HepG2 (cell line): Measurements from ENCODE around the gene CEBPG. TPM values are rescaled to one million over a fixed set of nuclear protein-coding genes. Genes with fewer than 3 reads are reported as not detected.
A peak's percentile ranks its signal among the peaks of the same experiment; 100 is the strongest.

ENCODE experiments used
- ARID2 ChIP-seq: sonication (generic); formaldehyde crosslinking; IDR thresholded peaks from 2 replicates; pipeline ENCODE4 v1.8.1; 2022; ENCODE audit warnings: mild to moderate bottlenecking, missing genetic modification reagents, borderline replicate concordance
- ASH2L ChIP-seq: fragments of 300-600, 200-600 bp; sonication (generic); IDR thresholded peaks from 2 replicates; pipeline ENCODE4 v1.7.0; 2017; ENCODE audit warnings: low read depth, mild to moderate bottlenecking, moderate library complexity, mixed read lengths, low read length; ENCODE audit not compliant: insufficient read length
- CENPX ChIP-seq: sonication (generic); formaldehyde crosslinking; IDR thresholded peaks from 2 replicates; pipeline ENCODE4 v1.9.0; 2021; ENCODE audit warnings: mild to moderate bottlenecking, missing genetic modification reagents, moderate library complexity
- DPF2 ChIP-seq: sonication (generic); formaldehyde crosslinking; IDR thresholded peaks from 2 replicates; pipeline ENCODE4 v1.4.0; 2020; ENCODE audit warnings: mild to moderate bottlenecking, low read depth, missing genetic modification reagents, borderline replicate concordance
- HDAC1 ChIP-seq: sonication (generic); formaldehyde crosslinking; IDR thresholded peaks from 2 replicates; pipeline ENCODE4 v1.5.1; 2020; ENCODE audit warnings: mild to moderate bottlenecking, missing genetic modification reagents
- HMGA1 ChIP-seq: sonication (generic); formaldehyde crosslinking; conservative IDR thresholded peaks from 2 replicates; pipeline ENCODE4 v1.4.0; 2020; ENCODE audit warnings: missing genetic modification reagents
- HOXA5 ChIP-seq: sonication (generic); formaldehyde crosslinking; IDR thresholded peaks from 2 replicates; pipeline ENCODE4 v1.4.0; 2020; ENCODE audit warnings: missing genetic modification reagents
- JUNB ChIP-seq: sonication (generic); formaldehyde crosslinking; IDR thresholded peaks from 2 replicates; pipeline ENCODE4 v1.8.0; 2022; ENCODE audit warnings: missing genetic modification reagents, mild to moderate bottlenecking, borderline replicate concordance
- MIXL1 ChIP-seq: IDR thresholded peaks from 2 replicates; pipeline ENCODE4 v1.6.1; 2016
- PPARG ChIP-seq: conservative IDR thresholded peaks from 2 replicates; pipeline ENCODE4 v1.6.1; 2016; ENCODE audit warnings: missing biosample characterization, missing genetic modification reagents
- PTBP1 ChIP-seq: fragments of 200-400 bp; formaldehyde crosslinking; IDR thresholded peaks from 2 replicates; pipeline ENCODE4 v1.6.1; 2018; ENCODE audit warnings: low read length, low read depth; ENCODE audit not compliant: poor library complexity, severe bottlenecking
- STAT5B ChIP-seq: sonication (generic); formaldehyde crosslinking; IDR thresholded peaks from 2 replicates; pipeline ENCODE4 v1.4.0; 2020; ENCODE audit warnings: missing genetic modification reagents
- ZFP36 ChIP-seq: fragments of 150-350 bp; IDR thresholded peaks from 2 replicates; pipeline ENCODE4 v1.6.1; 2018; ENCODE audit warnings: borderline replicate concordance, low read length, low read depth; ENCODE audit not compliant: partially characterized antibody
- ZMYM3 ChIP-seq: sonication (generic); formaldehyde crosslinking; IDR thresholded peaks from 2 replicates; pipeline ENCODE4 v1.5.1; 2020; ENCODE audit warnings: mild to moderate bottlenecking, missing genetic modification reagents
- ZMYM4 ChIP-seq: sonication (generic); formaldehyde crosslinking; IDR thresholded peaks from 2 replicates; pipeline ENCODE4 v1.8.1; 2023; ENCODE audit warnings: mild to moderate bottlenecking, missing genetic modification reagents
- ZNF432 ChIP-seq: sonication (generic); formaldehyde crosslinking; IDR thresholded peaks from 2 replicates; pipeline ENCODE4 v1.5.0; 2020; ENCODE audit warnings: missing genetic modification reagents, mild to moderate bottlenecking, borderline replicate concordance
- ZNF570 ChIP-seq: sonication (generic); formaldehyde crosslinking; IDR thresholded peaks from 2 replicates; pipeline ENCODE4 v1.4.0; 2020; ENCODE audit warnings: mild to moderate bottlenecking, missing genetic modification reagents, borderline replicate concordance
- ZNF674 ChIP-seq: sonication (generic); formaldehyde crosslinking; IDR thresholded peaks from 2 replicates; pipeline ENCODE4 v1.5.0; 2020; ENCODE audit warnings: low read depth, mild to moderate bottlenecking, missing genetic modification reagents
- ZNF841 ChIP-seq: sonication (generic); formaldehyde crosslinking; IDR thresholded peaks from 2 replicates; pipeline ENCODE4 v1.8.1; 2023; ENCODE audit warnings: missing genetic modification reagents, borderline replicate concordance
- polyA plus RNA-seq, 8 experiments: library from polyadenylated mRNA; depleted of rRNA in 3 of 8; stranded (reverse) in 7 of 8; unstranded in 1 of 8; fragments of >200 nt; fragmentation: Illumina TruSeq in 4 of 8; extraction: Trizol in 4 of 8; gene quantifications; 2 replicates each; pipeline versions ENCODE4 v1.2.1 to v1.2.3, GENCODE V29; 2011 to 2016; ENCODE audit warnings: low read depth in 4 of 8, missing spikeins in 1 of 8, mixed read lengths in 1 of 8; ENCODE audit not compliant: insufficient read depth in 1 of 8
- total RNA-seq, 5 experiments: library from RNA; depleted of rRNA; stranded (reverse); fragments of >200 nt; fragmentation: Illumina TruSeq; extraction: Trizol; gene quantifications; 2 replicates each; pipeline ENCODE4 v1.2.3, GENCODE V29; 2016; ENCODE audit warnings: low read depth in 1 of 5
- TF ChIP-seq, protein P1 (sequence below): sonication (generic); formaldehyde crosslinking; IDR thresholded peaks from 2 replicates; pipeline ENCODE4 v1.4.0; 2020; ENCODE audit warnings: mild to moderate bottlenecking, missing genetic modification reagents
- TF ChIP-seq, protein P2 (sequence below): sonication (generic); formaldehyde crosslinking; IDR thresholded peaks from 2 replicates; pipeline ENCODE4 v1.5.1; 2020; ENCODE audit warnings: mild to moderate bottlenecking, missing genetic modification reagents
- TF ChIP-seq, protein P3 (sequence below): sonication (generic); formaldehyde crosslinking; IDR thresholded peaks from 2 replicates; pipeline ENCODE4 v1.8.1; 2022; ENCODE audit warnings: low read depth, mild to moderate bottlenecking, missing genetic modification reagents
- TF ChIP-seq, protein P4 (sequence below): IDR thresholded peaks from 2 replicates; pipeline ENCODE4 v1.6.1; 2016

CEBPG gene
- total and polyA plus RNA-seq, 2 of the 13 experiments (the other 11 are each of a cell fraction or from before 2014, with no cell fraction given): 25.7 to 34.3 TPM

DNA sequence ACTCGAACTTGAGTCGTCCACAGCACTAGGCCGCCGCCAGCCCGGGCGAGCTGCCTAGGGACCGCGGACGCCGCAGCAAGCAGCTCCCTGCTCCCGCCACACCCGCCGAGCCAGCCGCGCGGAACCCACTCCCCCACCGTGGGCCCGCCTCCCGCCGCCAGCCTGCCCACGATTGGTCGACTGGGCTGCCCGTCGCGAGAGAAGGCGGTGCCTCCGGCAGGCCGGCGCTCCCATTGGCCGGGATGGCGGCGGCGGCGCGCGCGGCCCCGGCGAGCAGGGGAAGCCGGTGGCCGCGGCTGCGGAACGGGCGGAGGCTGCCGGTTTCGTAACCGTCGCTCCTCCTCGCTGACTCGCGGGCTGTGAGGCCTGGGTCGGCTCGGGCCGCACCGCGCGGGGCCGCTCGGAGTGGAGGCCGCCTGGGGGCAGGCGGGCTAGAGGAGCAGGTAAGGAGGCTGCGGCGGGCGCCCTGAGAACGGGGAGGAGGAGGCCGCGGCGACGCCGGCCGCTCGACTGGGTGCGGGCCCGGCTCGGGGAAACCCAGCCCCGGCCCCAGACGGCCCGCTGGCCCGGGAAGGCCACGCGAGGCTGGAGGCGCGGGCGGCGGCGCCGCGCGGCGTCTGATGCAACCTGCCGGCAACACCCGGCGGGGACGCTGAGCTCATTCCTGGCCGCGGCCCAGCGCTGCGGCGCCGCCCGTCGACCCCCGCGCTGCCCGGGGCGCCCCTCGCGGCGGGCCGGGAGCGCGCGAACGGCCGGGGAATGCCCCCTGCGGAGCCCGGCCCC, at the start of gene CEBPG (continued):
- TF ChIP-seq, protein P1, sequence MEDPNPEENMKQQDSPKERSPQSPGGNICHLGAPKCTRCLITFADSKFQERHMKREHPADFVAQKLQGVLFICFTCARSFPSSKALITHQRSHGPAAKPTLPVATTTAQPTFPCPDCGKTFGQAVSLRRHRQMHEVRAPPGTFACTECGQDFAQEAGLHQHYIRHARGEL: no peak
- TF ChIP-seq, protein P2, sequence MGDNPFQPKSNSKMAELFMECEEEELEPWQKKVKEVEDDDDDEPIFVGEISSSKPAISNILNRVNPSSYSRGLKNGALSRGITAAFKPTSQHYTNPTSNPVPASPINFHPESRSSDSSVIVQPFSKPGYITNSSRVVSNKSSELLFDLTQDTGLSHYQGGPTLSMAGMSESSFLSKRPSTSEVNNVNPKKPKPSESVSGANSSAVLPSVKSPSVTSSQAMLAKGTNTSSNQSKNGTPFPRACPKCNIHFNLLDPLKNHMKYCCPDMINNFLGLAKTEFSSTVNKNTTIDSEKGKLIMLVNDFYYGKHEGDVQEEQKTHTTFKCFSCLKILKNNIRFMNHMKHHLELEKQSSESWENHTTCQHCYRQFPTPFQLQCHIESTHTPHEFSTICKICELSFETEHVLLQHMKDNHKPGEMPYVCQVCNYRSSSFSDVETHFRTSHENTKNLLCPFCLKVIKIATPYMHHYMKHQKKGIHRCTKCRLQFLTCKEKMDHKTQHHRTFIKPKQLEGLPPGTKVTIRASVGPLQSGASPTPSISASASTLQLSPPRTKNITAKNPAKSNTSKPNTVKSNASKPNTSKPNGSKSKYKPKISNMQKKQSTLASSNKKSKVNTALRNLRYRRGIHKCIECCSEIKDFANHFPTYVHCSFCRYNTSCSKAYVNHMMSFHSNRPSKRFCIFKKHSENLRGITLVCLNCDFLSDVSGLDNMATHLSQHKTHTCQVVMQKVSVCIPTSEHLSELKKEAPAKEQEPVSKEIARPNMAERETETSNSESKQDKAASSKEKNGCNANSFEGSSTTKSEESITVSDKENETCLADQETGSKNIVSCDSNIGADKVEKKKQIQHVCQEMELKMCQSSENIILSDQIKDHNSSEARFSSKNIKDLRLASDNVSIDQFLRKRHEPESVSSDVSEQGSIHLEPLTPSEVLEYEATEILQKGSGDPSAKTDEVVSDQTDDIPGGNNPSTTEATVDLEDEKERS (CRISPR knock-in tag): no peak
- TF ChIP-seq ZNF674 (CRISPR knock-in tag) (0 out of 2 replicates have a peak, but pooled peaks have one; percentile 8), HMGA1 (CRISPR knock-in tag) (no peak), ZFP36 (no peak), ZNF841 (CRISPR knock-in tag) (no peak), PPARG (no peak), STAT5B (CRISPR knock-in tag) (0 out of 2 replicates have a peak, but pooled peaks have one; percentile 15), ZMYM4 (CRISPR knock-in tag) (peak; percentile 76; the same call in 1 of the 2 replicates), CENPX (CRISPR knock-in tag) (no peak), DPF2 (no peak), PTBP1 (no peak), ZMYM3 (0 out of 2 replicates have a peak, but pooled peaks have one; percentile 56), MIXL1 (CRISPR knock-in tag) (no peak), HOXA5 (CRISPR knock-in tag) (peak; percentile 41; the same call in 1 of the 2 replicates), ASH2L (no peak), JUNB (CRISPR knock-in tag) (no peak), HDAC1 (no peak; the same call in 1 of the 2 replicates), ARID2 (CRISPR knock-in tag) (no peak), ZNF432 (no peak), ZNF570 (CRISPR knock-in tag) (no peak)
- TF ChIP-seq, protein P3, sequence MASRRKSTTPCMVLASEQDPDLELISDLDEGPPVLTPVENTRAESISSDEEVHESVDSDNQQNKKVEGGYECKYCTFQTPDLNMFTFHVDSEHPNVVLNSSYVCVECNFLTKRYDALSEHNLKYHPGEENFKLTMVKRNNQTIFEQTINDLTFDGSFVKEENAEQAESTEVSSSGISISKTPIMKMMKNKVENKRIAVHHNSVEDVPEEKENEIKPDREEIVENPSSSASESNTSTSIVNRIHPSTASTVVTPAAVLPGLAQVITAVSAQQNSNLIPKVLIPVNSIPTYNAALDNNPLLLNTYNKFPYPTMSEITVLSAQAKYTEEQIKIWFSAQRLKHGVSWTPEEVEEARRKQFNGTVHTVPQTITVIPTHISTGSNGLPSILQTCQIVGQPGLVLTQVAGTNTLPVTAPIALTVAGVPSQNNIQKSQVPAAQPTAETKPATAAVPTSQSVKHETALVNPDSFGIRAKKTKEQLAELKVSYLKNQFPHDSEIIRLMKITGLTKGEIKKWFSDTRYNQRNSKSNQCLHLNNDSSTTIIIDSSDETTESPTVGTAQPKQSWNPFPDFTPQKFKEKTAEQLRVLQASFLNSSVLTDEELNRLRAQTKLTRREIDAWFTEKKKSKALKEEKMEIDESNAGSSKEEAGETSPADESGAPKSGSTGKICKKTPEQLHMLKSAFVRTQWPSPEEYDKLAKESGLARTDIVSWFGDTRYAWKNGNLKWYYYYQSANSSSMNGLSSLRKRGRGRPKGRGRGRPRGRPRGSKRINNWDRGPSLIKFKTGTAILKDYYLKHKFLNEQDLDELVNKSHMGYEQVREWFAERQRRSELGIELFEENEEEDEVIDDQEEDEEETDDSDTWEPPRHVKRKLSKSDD (CRISPR knock-in tag): 0 out of 2 replicates have a peak, but pooled peaks have one; percentile 19
- TF ChIP-seq, protein P4, sequence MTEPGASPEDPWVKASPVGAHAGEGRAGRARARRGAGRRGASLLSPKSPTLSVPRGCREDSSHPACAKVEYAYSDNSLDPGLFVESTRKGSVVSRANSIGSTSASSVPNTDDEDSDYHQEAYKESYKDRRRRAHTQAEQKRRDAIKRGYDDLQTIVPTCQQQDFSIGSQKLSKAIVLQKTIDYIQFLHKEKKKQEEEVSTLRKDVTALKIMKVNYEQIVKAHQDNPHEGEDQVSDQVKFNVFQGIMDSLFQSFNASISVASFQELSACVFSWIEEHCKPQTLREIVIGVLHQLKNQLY (CRISPR knock-in tag): no peak
